T-helper 2 cell (primary cell): ENCODE measurements around the gene AFDN.
A peak's percentile ranks its signal among the peaks of the same experiment; 100 is the strongest.

Experiments
- DNase-seq, 5 experiments: peaks; one replicate each; pipeline versions ENCODE4 v3.0.0 to v3.0.0-alpha.2; 2012 to 2022

AFDN gene

GRCh38 chr6:167879612-167880011, 52.9 kb downstream of the AFDN start:
- no peak for DNase-seq

- DNase-seq = no peak
These were observed 54.6 kb downstream of the AFDN start for GRCh38 chr6:167881327-167881726.

- no peak for DNase-seq
These were observed 55.5 kb downstream of the AFDN start for GRCh38 chr6:167882244-167882643.

GRCh38 chr6:167888098-167888497, 61.4 kb downstream of the AFDN start:
- DNase-seq = no peak

GRCh38 chr6:167892835-167893815, 66.4 kb downstream of the AFDN start:
- no peak for DNase-seq

- no peak for DNase-seq
These were observed 68.3 kb downstream of the AFDN start for GRCh38 chr6:167894965-167895364.

GRCh38 chr6:167896648-167897047, 69.9 kb downstream of the AFDN start:
- DNase-seq = no peak

- DNase-seq = peak in 1 of 5 experiments; percentile 36
These were observed 72.1 kb downstream of the AFDN start for GRCh38 chr6:167898673-167899311.

GRCh38 chr6:167904791-167905190, 78.1 kb downstream of the AFDN start:
- DNase-seq = no peak

- no peak for DNase-seq
These were observed 80.2 kb downstream of the AFDN start for GRCh38 chr6:167906899-167907298.

- DNase-seq = no peak
These were observed 81.3 kb downstream of the AFDN start for GRCh38 chr6:167907837-167908681.

- peak in 1 of 5 experiments; percentile 29 for DNase-seq
These were observed 83.3 kb downstream of the AFDN start for GRCh38 chr6:167910007-167910406.

- no peak for DNase-seq
These were observed 83.9 kb downstream of the AFDN start for GRCh38 chr6:167910652-167911051.

- DNase-seq = no peak
These were observed 85.8 kb downstream of the AFDN start for GRCh38 chr6:167912494-167912893.

- DNase-seq = no peak
These were observed 87.0 kb downstream of the AFDN start for GRCh38 chr6:167913699-167914098.

GRCh38 chr6:167915139-167915538, 88.4 kb downstream of the AFDN start:
- DNase-seq = no peak

- no peak for DNase-seq
These were observed 90.9 kb downstream of the AFDN start for GRCh38 chr6:167917551-167918154.

- no peak for DNase-seq
These were observed 92.0 kb downstream of the AFDN start for GRCh38 chr6:167918548-167919278.

- no peak for DNase-seq
These were observed 92.6 kb downstream of the AFDN start for GRCh38 chr6:167919349-167919748.

GRCh38 chr6:167920165-167920564, 93.5 kb downstream of the AFDN start:
- no peak for DNase-seq

GRCh38 chr6:167921831-167922230, 95.1 kb downstream of the AFDN start:
- DNase-seq = no peak

- no peak for DNase-seq
These were observed 98.3 kb downstream of the AFDN start for GRCh38 chr6:167925026-167925425.
